PC-3 (cell line): ENCODE measurements around the gene LINC01488. TPM values are rescaled to one million over a fixed set of nuclear protein-coding genes. Genes with fewer than 3 reads are reported as not detected.

Source experiments
- ATAC-seq: fragments of 200-7000 bp; cut with Tn5 transposase; 2 replicates; pipeline ENCODE4 v1.9.1; 2020; ENCODE audit warnings: mild to moderate bottlenecking, moderate library complexity
- BruUV-seq: library from RNA; stranded (reverse); fragments of 400-500 nt; replicated peaks from 2 replicates; lab custom pipeline; 2021; lab: Mats Ljungman, UMichigan
- CTCF ChIA-PET: fragments of 300-600 bp; sonication (Branson Sonifier 250); formaldehyde crosslinking; loops from one replicate; lab custom pipeline; 2022; ENCODE audit warnings: antibody characterized with exemption; lab: Charles Lee
- POLR2A ChIA-PET: fragments of 300-600 bp; sonication (Branson Sonifier 250); formaldehyde crosslinking; loops from one replicate; lab custom pipeline; 2022; ENCODE audit warnings: antibody characterized with exemption; ENCODE audit not compliant: unreplicated experiment; lab: Charles Lee
- DNase-seq: peaks from one replicate; pipeline ENCODE4 v3.0.0-alpha.2; 2015
- H2AFZ ChIP-seq: fragments of 300-600 bp; sonication (generic); 2 replicates; pipeline ENCODE4 v1.6.0; 2016; ENCODE audit warnings: antibody characterized with exemption, low read length
- H3F3A ChIP-seq: fragments of 300-600 bp; sonication (generic); one replicate; pipeline ENCODE4 v1.6.0; 2017; ENCODE audit warnings: antibody characterized with exemption, low read length, control low read depth, mild to moderate bottlenecking; ENCODE audit not compliant: unreplicated experiment
- H3K27ac ChIP-seq: fragments of 300-600 bp; sonication (generic); 2 replicates; pipeline ENCODE4 v1.5.1; 2016; ENCODE audit warnings: mild to moderate bottlenecking, low read length
- H3K27me3 ChIP-seq: fragments of 300-600 bp; sonication (generic); 2 replicates; pipeline ENCODE4 v1.6.1; 2016; ENCODE audit warnings: low read length, mixed read lengths
- H3K36me3 ChIP-seq: fragments of 300-600 bp; sonication (generic); 2 replicates; pipeline ENCODE4 v1.6.1; 2016; ENCODE audit warnings: low read depth, mixed run types, low read length, mixed read lengths
- H3K4me1 ChIP-seq: fragments of 300-600 bp; sonication (generic); 2 replicates; pipeline ENCODE4 v1.5.1; 2016; ENCODE audit warnings: low read length; ENCODE audit not compliant: insufficient read depth
- H3K4me2 ChIP-seq: fragments of 300-600 bp; sonication (generic); 2 replicates; pipeline ENCODE4 v1.6.0; 2016; ENCODE audit warnings: low read length
- H3K4me3 ChIP-seq: fragments of 300-600 bp; sonication (generic); 2 replicates; pipeline ENCODE4 v1.5.1; 2016; ENCODE audit warnings: mild to moderate bottlenecking, low read length, mixed read lengths
- H3K79me2 ChIP-seq: fragments of 300-600 bp; sonication (generic); 2 replicates; pipeline ENCODE4 v1.6.1; 2017; ENCODE audit warnings: low read length, mixed read lengths
- H3K9ac ChIP-seq: fragments of 300-600 bp; sonication (generic); 2 replicates; pipeline ENCODE4 v1.6.0; 2016; ENCODE audit warnings: mild to moderate bottlenecking, low read length
- H3K9me2 ChIP-seq: fragments of 300-600 bp; sonication (generic); replicated peaks from 2 replicates; pipeline ENCODE4 v1.6.1; 2016; ENCODE audit warnings: mixed run types, low read length, mixed read lengths
- H3K9me3 ChIP-seq: fragments of 300-600 bp; sonication (generic); 2 replicates; pipeline ENCODE4 v1.6.1; 2016; ENCODE audit warnings: low read length, mixed read lengths
- H4K20me1 ChIP-seq: fragments of 300-600 bp; sonication (generic); 2 replicates; pipeline ENCODE4 v1.6.1; 2016; ENCODE audit warnings: low read length, mixed read lengths
- CTCF ChIP-seq: fragments of 300-600 bp; sonication (generic); conservative IDR thresholded peaks from 2 replicates; pipeline ENCODE4 v1.5.1; 2017; ENCODE audit warnings: antibody characterized with exemption, low read depth, mild to moderate bottlenecking, low read length
- EZH2 ChIP-seq: fragments of 300-600 bp; sonication (generic); IDR thresholded peaks from one replicate; pipeline ENCODE4 v1.6.1; 2017; ENCODE audit warnings: antibody characterized with exemption, mild to moderate bottlenecking, low read length; ENCODE audit not compliant: unreplicated experiment
- EZH2phosphoT487 ChIP-seq: fragments of 300-600 bp; sonication (generic); IDR thresholded peaks from 2 replicates; pipeline ENCODE4 v1.6.1; 2018; ENCODE audit warnings: mild to moderate bottlenecking, antibody characterized with exemption, low read length, borderline replicate concordance
- intact Hi-C: fragments of 100-400 bp; cut with micrococcal nuclease; formaldehyde crosslinking; loops from 2 replicates; pipeline ENCODE4 v1.9.0; 2023
- total RNA-seq: library from RNA; depleted of rRNA; stranded (reverse); fragments of >200 nt; gene quantifications from 2 replicates; pipeline ENCODE4 v1.2.3, GENCODE V29; 2014

The LINC01488 gene
- total RNA-seq, 1 experiment from 2014 or later: not detected

GRCh38 chr11:69484427-69485259, 3.2 kb downstream of the LINC01488 start:
- Histone ChIP-seq H3K27ac (no peak overlapping the region), H3K4me1 (peaks cover 14% of the 10 kb centered on the region), H3K9ac (no peak overlapping the region), H2AFZ (no peak overlapping the region), H3K9me3 (no peaks in the 10 kb centered on the region), H4K20me1 (no peaks in the 10 kb centered on the region), H3K36me3 (no peaks in the 10 kb centered on the region), H3K79me2 (no peaks in the 10 kb centered on the region), H3K4me3 (no peak overlapping the region), H3F3A (no peaks in the 10 kb centered on the region), H3K4me2 (no peak overlapping the region), H3K9me2 (no peaks in the 10 kb centered on the region), H3K27me3 (no peaks in the 10 kb centered on the region)
- intact Hi-C loops: no loop called here
- ATAC-seq (no peak), DNase-seq (no peak)
- TF ChIP-seq EZH2: no peak
- no peak for TF ChIP-seq CTCF
- no peak for TF ChIP-seq EZH2phosphoT487
- CTCF ChIA-PET: no interaction called here
- no TSS peak for BruUV-seq
- POLR2A ChIA-PET: no interaction called here

DNA sequence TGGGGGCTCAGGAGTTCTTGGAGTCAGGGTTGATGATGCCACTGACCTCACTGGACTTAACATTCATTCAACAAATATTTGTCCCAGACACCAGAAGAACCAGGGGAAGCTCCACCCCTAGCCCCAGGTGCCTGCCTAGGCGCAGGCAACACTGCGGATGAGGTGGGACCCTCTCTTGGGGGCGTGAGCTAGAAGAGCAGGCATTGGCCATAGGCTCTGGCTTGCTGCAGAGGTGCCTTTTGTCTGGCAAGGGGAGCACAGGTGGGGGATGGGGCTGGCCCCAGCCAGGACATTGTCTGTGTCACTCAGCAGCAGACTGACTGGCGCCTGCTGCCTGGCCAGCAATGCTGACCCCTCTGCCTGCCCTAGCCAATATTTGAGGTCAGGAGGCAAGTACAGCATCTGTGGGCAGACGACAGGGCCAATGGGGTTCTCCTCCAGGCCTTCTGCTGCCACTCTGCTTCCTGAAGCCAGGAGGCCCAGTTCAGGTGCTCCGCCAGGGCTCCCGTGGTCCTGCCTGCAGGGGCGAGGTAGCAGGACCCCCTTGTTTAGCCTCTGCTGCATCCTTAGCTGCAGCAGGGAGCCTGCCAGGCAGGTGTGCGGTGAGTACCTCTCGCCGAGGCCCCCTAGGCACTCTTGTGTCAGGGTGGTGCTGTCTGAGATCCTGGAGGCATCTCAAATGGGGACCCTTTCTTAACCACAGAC, 4.0 kb downstream of the LINC01488 start:
- no peaks in the 10 kb centered on the region for H3K27me3 ChIP-seq
- ChIA-PET CTCF (no interaction called here), POLR2A (no interaction called here)
- no peak overlapping the region for H2AFZ ChIP-seq
- no peak overlapping the region for H3K4me2 ChIP-seq
- DNase-seq: no peak
- no peaks in the 10 kb centered on the region for H3K79me2 ChIP-seq
- no peak overlapping the region for H3K9ac ChIP-seq
- peaks cover 6% of the 10 kb centered on the region for H3K4me1 ChIP-seq
- H4K20me1 ChIP-seq: no peaks in the 10 kb centered on the region
- H3K9me3 ChIP-seq: no peaks in the 10 kb centered on the region
- no peak overlapping the region for H3K4me3 ChIP-seq
- BruUV-seq: no TSS peak
- no peak overlapping the region for H3K27ac ChIP-seq
- intact Hi-C loops: no loop called here
- no peak for ATAC-seq
- H3F3A ChIP-seq: no peaks in the 10 kb centered on the region
- TF ChIP-seq CTCF (no peak), EZH2phosphoT487 (no peak), EZH2 (no peak)
- no peaks in the 10 kb centered on the region for H3K9me2 ChIP-seq
- no peaks in the 10 kb centered on the region for H3K36me3 ChIP-seq
